Measurements from ENCODE around the gene AP1M1.

Gene AP1M1

DNA sequence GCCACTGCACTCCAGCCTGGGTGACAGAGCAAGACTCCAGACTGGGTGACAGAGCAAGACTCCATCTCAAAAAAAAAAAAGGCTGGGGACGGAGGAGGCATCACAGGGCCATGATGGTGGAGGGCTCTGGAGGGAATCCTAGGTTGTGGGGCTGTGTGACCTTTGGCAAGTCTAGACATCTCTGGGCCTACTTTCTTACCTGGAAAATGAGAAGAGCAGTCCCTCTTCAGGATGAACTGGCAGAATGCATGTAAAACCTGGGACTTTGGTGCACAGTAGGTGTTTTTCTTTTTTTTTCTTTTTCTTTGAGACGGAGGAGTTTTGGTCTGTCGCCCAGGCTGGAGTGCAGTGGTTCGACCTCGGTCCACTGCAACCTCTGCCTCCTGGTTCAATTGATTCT is 38.1 kb upstream of the AP1M1 start:
- Histone ChIP-seq H3K27ac (replicated peaks; ENCODE audit: low read length) (no peak overlapping the region), H3K14ac (ENCODE audit: low read length) (no peak overlapping the region), H3K27me3 (ENCODE audit: control insufficient read depth in 3 of 3, insufficient read depth in 3 of 3, low read depth in 1 of 3, low read length in 3 of 3) (no peaks in the 10 kb centered on the region), H2BK5ac (ENCODE audit: low read length) (no peak overlapping the region), H3K4me3 (ENCODE audit: low read length in 2 of 2) (no peak overlapping the region), H2BK120ac (ENCODE audit: low read depth, low read length) (no peak overlapping the region), H4K8ac (ENCODE audit: low read depth, low read length) (no peak overlapping the region), H3K9ac (ENCODE audit: low read depth, low read length, poor library complexity) (no peak overlapping the region), H3K23ac (ENCODE audit: low read depth, low read length, poor library complexity) (no peak overlapping the region), H3K4me2 (ENCODE audit: insufficient read depth, low read length, poor library complexity, severe bottlenecking) (no peak overlapping the region), H2BK12ac (ENCODE audit: low read length) (no peak overlapping the region), H3K9me3 (replicated peaks in 1 of 2; ENCODE audit: control insufficient read depth in 2 of 2, insufficient read depth in 1 of 2, low read depth in 1 of 2, low read length in 2 of 2) (no peaks in the 10 kb centered on the region), H2AK5ac (ENCODE audit: low read depth, low read length) (no peak overlapping the region), H4K91ac (ENCODE audit: low read depth, low read length, poor library complexity) (no peak overlapping the region), H3K4ac (ENCODE audit: low read length) (no peak overlapping the region), H3K4me1 (ENCODE audit: control insufficient read depth in 2 of 2, insufficient read depth in 1 of 2, low read depth in 1 of 2, low read length in 2 of 2) (no peaks in the 10 kb centered on the region), H3K36me3 (replicated peaks in 1 of 2; ENCODE audit: control insufficient read depth in 2 of 2, insufficient read depth in 2 of 2, low read length in 2 of 2) (no peaks in the 10 kb centered on the region), H2BK15ac (ENCODE audit: low read length) (no peak overlapping the region), H2AFZ (ENCODE audit: low read length) (no peak overlapping the region), H3K18ac (ENCODE audit: low read length) (no peak overlapping the region), H3K79me1 (ENCODE audit: low read depth, low read length) (no peaks in the 10 kb centered on the region)
- WGBS, 2 donors (ENCODE audit: extremely low coverage in 2 of 2, insufficient read length in 2 of 2, insufficient replicate concordance in 1 of 2), result no CpG with 5 or more reads among the region's 5 CpGs
- no peak for DNase-seq (ENCODE audit: low spot score)

DNA sequence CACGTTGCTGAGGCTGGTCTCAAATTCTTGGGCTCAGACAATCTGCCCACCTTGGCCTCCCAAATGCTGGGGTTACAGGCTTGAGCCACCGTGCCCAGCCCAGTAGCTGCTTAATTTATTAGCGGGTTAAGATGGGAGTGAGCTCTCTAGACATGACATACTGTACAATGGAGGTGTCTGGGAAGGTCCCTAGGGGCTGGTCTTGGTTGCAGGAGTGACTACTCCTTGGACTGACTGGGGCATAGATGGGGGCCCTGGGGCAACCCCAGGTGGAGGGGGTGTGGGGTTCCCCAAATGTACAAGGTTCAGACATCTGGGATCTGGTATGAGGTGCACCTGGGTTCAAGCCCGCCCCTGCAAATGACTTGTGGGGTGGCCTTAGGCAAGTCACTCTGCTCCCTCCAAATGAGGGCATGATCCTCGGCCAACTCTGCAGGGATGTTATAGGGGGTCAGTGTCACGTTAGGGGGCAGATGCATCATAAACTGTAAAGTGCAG is 37.2 kb upstream of the AP1M1 start:
- Histone ChIP-seq H2BK5ac (ENCODE audit: low read length) (no peak overlapping the region), H2AK5ac (ENCODE audit: low read depth, low read length) (no peak overlapping the region), H3K4me2 (ENCODE audit: insufficient read depth, low read length, poor library complexity, severe bottlenecking) (no peak overlapping the region), H3K4me1 (ENCODE audit: control insufficient read depth in 2 of 2, insufficient read depth in 1 of 2, low read depth in 1 of 2, low read length in 2 of 2) (no peaks in the 10 kb centered on the region), H3K27ac (replicated peaks; ENCODE audit: low read length) (no peak overlapping the region), H3K36me3 (replicated peaks in 1 of 2; ENCODE audit: control insufficient read depth in 2 of 2, insufficient read depth in 2 of 2, low read length in 2 of 2) (no peaks in the 10 kb centered on the region), H4K91ac (ENCODE audit: low read depth, low read length, poor library complexity) (no peak overlapping the region), H2BK120ac (ENCODE audit: low read depth, low read length) (no peak overlapping the region), H3K18ac (ENCODE audit: low read length) (no peak overlapping the region), H3K4me3 (ENCODE audit: low read length in 2 of 2) (no peak overlapping the region), H3K9me3 (replicated peaks in 1 of 2; ENCODE audit: control insufficient read depth in 2 of 2, insufficient read depth in 1 of 2, low read depth in 1 of 2, low read length in 2 of 2) (no peaks in the 10 kb centered on the region), H2BK12ac (ENCODE audit: low read length) (no peak overlapping the region), H4K8ac (ENCODE audit: low read depth, low read length) (no peak overlapping the region), H3K4ac (ENCODE audit: low read length) (no peak overlapping the region), H3K9ac (ENCODE audit: low read depth, low read length, poor library complexity) (no peak overlapping the region), H3K79me1 (ENCODE audit: low read depth, low read length) (no peaks in the 10 kb centered on the region), H2AFZ (ENCODE audit: low read length) (no peak overlapping the region), H3K14ac (ENCODE audit: low read length) (no peak overlapping the region), H3K27me3 (ENCODE audit: control insufficient read depth in 3 of 3, insufficient read depth in 3 of 3, low read depth in 1 of 3, low read length in 3 of 3) (no peaks in the 10 kb centered on the region), H2BK15ac (ENCODE audit: low read length) (no peak overlapping the region), H3K23ac (ENCODE audit: low read depth, low read length, poor library complexity) (no peak overlapping the region)
- DNase-seq (ENCODE audit: low spot score), result no peak
- no CpG with 5 or more reads among the region's 6 CpGs for WGBS, 2 donors (ENCODE audit: extremely low coverage in 2 of 2, insufficient read length in 2 of 2, insufficient replicate concordance in 1 of 2)

DNA sequence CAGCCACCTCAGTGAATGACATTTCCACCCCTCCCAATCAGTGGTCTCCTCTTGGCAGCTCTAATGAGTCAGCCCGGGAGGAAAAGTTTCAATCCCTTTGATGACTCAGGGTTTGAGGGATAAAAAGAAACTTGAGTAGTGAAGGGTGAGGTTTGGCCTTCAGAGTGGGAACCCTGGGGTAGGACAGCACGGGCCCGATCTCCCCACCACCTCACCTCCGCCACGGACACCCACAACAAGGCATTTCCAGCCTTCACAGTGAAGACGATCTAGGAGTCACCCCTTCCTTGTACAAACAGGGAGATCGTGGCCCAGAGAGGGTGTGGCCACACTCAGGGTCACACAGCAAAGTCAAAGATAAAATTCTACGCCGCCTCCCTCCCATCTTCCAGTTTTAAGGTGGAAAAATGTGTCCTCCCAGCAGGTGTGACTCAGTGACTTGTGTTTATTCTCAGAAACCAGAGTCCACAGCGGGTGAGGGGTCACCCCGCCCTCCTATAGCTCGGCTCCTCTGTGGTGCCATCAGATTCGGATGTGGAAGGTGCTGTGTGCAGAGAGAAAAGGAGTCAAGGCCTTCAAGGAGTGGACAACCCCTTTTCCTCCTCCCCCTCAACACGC is 36.7 kb upstream of the AP1M1 start:
- Histone ChIP-seq H2BK15ac (ENCODE audit: low read length) (no peak overlapping the region), H3K23ac (ENCODE audit: low read depth, low read length, poor library complexity) (no peak overlapping the region), H2AK5ac (ENCODE audit: low read depth, low read length) (peak overlapping the region; percentile 65), H3K14ac (ENCODE audit: low read length) (no peak overlapping the region), H3K4ac (ENCODE audit: low read length) (no peak overlapping the region), H3K9me3 (replicated peaks in 1 of 2; ENCODE audit: control insufficient read depth in 2 of 2, insufficient read depth in 1 of 2, low read depth in 1 of 2, low read length in 2 of 2) (no peaks in the 10 kb centered on the region), H2BK120ac (ENCODE audit: low read depth, low read length) (no peak overlapping the region), H4K8ac (ENCODE audit: low read depth, low read length) (peak overlapping the region; percentile 24), H3K4me2 (ENCODE audit: insufficient read depth, low read length, poor library complexity, severe bottlenecking) (no peak overlapping the region), H3K79me1 (ENCODE audit: low read depth, low read length) (no peaks in the 10 kb centered on the region), H2BK12ac (ENCODE audit: low read length) (no peak overlapping the region), H3K9ac (ENCODE audit: low read depth, low read length, poor library complexity) (peak overlapping the region; percentile 66), H3K18ac (ENCODE audit: low read length) (no peak overlapping the region), H4K91ac (ENCODE audit: low read depth, low read length, poor library complexity) (no peak overlapping the region), H2AFZ (ENCODE audit: low read length) (no peak overlapping the region), H3K4me1 (ENCODE audit: control insufficient read depth in 2 of 2, insufficient read depth in 1 of 2, low read depth in 1 of 2, low read length in 2 of 2) (no peaks in the 10 kb centered on the region), H3K27me3 (ENCODE audit: control insufficient read depth in 3 of 3, insufficient read depth in 3 of 3, low read depth in 1 of 3, low read length in 3 of 3) (no peaks in the 10 kb centered on the region), H2BK5ac (ENCODE audit: low read length) (no peak overlapping the region), H3K27ac (replicated peaks; ENCODE audit: low read length) (no peak overlapping the region), H3K4me3 (ENCODE audit: low read length in 2 of 2) (no peak overlapping the region), H3K36me3 (replicated peaks in 1 of 2; ENCODE audit: control insufficient read depth in 2 of 2, insufficient read depth in 2 of 2, low read length in 2 of 2) (no peaks in the 10 kb centered on the region)
- no peak for DNase-seq (ENCODE audit: low spot score)
- no CpG with 5 or more reads among the region's 14 CpGs for WGBS, 2 donors (ENCODE audit: extremely low coverage in 2 of 2, insufficient read length in 2 of 2, insufficient replicate concordance in 1 of 2)

DNA sequence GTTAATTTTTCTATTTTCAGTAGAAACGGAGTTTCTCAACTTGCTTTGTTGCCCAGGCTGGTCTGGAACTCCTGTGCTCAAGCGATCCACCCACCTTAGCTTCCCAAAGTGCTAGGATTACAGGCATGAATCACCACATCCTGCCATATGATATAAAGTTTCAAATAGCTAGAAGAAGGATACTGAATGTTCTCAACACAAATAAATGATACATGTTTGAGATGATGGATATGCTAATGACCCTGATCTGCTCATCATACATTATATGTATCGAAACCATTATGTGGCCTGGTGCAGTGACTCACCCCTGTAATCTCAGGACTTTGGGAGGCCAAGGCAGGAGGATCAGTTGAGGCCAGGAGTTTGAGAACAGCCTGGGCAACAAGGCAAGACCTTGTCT is 35.9 kb upstream of the AP1M1 start:
- H2BK15ac ChIP-seq (ENCODE audit: low read length), result no peak overlapping the region
- DNase-seq (ENCODE audit: low spot score), result no peak
- H2BK120ac ChIP-seq (ENCODE audit: low read depth, low read length), result no peak overlapping the region
- no peaks in the 10 kb centered on the region for H3K36me3 ChIP-seq (replicated peaks in 1 of 2; ENCODE audit: control insufficient read depth in 2 of 2, insufficient read depth in 2 of 2, low read length in 2 of 2)
- H3K4me1 ChIP-seq (ENCODE audit: control insufficient read depth in 2 of 2, insufficient read depth in 1 of 2, low read depth in 1 of 2, low read length in 2 of 2), result no peaks in the 10 kb centered on the region
- H4K91ac ChIP-seq (ENCODE audit: low read depth, low read length, poor library complexity), result no peak overlapping the region
- no peak overlapping the region for H3K23ac ChIP-seq (ENCODE audit: low read depth, low read length, poor library complexity)
- H2BK12ac ChIP-seq (ENCODE audit: low read length), result no peak overlapping the region
- no CpG with 5 or more reads among the region's 3 CpGs for WGBS, 2 donors (ENCODE audit: extremely low coverage in 2 of 2, insufficient read length in 2 of 2, insufficient replicate concordance in 1 of 2)
- H2AFZ ChIP-seq (ENCODE audit: low read length), result no peak overlapping the region
- H4K8ac ChIP-seq (ENCODE audit: low read depth, low read length), result no peak overlapping the region
- H3K27me3 ChIP-seq (ENCODE audit: control insufficient read depth in 3 of 3, insufficient read depth in 3 of 3, low read depth in 1 of 3, low read length in 3 of 3), result no peaks in the 10 kb centered on the region
- H3K4me2 ChIP-seq (ENCODE audit: insufficient read depth, low read length, poor library complexity, severe bottlenecking), result no peak overlapping the region
- H3K4ac ChIP-seq (ENCODE audit: low read length), result no peak overlapping the region
- no peak overlapping the region for H3K18ac ChIP-seq (ENCODE audit: low read length)
- H3K14ac ChIP-seq (ENCODE audit: low read length), result no peak overlapping the region
- no peak overlapping the region for H2BK5ac ChIP-seq (ENCODE audit: low read length)
- H3K9ac ChIP-seq (ENCODE audit: low read depth, low read length, poor library complexity), result no peak overlapping the region
- H2AK5ac ChIP-seq (ENCODE audit: low read depth, low read length), result no peak overlapping the region
- H3K79me1 ChIP-seq (ENCODE audit: low read depth, low read length), result no peaks in the 10 kb centered on the region
- H3K27ac ChIP-seq (replicated peaks; ENCODE audit: low read length), result no peak overlapping the region
- H3K4me3 ChIP-seq (ENCODE audit: low read length in 2 of 2), result no peak overlapping the region
- H3K9me3 ChIP-seq (replicated peaks in 1 of 2; ENCODE audit: control insufficient read depth in 2 of 2, insufficient read depth in 1 of 2, low read depth in 1 of 2, low read length in 2 of 2), result no peaks in the 10 kb centered on the region

All from neuronal stem cell (in vitro differentiated cells).